GM12873 (cell line): ENCODE data around the gene MARCHF6.

Experiments
- TF ChIP-seq, protein P1 (sequence below): IDR thresholded peaks from 2 replicates; pipeline ENCODE4 v1.5.1; 2012; ENCODE audit warnings: low read depth, mild to moderate bottlenecking, moderate library complexity, low read length, control low read depth; ENCODE audit not compliant: insufficient read depth; ENCODE audit errors: missing control alignments

MARCHF6 gene

DNA sequence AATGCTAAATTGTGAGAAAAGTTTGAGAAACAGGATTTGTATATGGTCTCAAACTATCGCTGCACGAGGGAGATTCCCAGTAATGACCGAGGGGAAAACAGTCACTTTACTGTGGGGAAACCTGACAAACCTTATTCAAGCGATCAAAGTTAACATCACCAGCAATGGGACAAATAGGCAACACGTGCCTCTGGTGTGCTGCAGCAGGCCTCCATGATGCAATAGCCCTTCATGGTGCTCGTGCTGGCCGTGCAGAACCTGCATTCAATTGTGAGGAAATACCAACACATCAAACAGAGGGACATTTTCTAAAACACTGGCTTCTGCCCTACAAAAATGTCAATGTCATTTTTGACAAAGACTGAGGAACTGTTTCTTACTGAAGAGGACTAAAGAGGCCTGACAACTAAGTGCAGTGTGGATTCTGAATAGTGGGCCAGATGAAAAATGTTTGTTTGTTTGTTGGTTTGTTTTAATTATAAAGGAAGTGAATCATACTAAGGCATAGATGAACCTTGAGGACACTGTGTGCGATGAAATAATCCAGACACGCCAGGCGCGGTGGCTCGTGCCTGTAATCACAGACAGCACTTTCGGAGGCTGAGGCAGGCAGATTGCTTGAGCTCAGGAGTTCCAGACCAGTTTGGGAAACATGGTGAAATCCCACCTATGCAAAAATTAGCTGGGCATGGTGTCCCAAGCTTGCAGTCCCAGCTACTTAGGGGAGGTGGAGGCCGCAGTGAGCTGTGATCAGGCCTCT is 17.6 kb upstream of the MARCHF6 start:
- TF ChIP-seq, protein P1, sequence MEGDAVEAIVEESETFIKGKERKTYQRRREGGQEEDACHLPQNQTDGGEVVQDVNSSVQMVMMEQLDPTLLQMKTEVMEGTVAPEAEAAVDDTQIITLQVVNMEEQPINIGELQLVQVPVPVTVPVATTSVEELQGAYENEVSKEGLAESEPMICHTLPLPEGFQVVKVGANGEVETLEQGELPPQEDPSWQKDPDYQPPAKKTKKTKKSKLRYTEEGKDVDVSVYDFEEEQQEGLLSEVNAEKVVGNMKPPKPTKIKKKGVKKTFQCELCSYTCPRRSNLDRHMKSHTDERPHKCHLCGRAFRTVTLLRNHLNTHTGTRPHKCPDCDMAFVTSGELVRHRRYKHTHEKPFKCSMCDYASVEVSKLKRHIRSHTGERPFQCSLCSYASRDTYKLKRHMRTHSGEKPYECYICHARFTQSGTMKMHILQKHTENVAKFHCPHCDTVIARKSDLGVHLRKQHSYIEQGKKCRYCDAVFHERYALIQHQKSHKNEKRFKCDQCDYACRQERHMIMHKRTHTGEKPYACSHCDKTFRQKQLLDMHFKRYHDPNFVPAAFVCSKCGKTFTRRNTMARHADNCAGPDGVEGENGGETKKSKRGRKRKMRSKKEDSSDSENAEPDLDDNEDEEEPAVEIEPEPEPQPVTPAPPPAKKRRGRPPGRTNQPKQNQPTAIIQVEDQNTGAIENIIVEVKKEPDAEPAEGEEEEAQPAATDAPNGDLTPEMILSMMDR, result no peak

GRCh38 chr5:10337107-10337506 is 16.4 kb upstream of the MARCHF6 start:
- TF ChIP-seq, protein P1, result no peak

- TF ChIP-seq, protein P1, result no peak
Measured at GRCh38 chr5:10337986-10338385, 15.5 kb upstream of the MARCHF6 start.

DNA sequence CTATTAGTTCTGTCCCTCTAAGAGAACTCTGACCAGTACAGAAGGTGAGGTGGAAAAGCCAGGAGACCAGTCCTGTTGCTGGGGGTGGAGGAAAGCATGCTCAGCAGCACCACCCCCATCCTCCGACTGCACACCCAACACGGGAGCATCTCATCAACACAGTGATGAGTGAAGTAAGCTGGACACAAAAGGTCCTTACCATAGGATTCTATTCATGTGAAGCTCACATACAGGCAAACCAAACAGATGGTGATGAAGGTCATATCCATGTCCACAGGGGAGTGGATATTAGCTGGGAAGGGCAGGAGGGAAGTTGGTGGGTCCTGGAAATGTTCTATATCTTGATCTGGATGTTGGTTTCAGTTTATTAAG is 14.8 kb upstream of the MARCHF6 start:
- TF ChIP-seq, protein P1, result no peak

DNA sequence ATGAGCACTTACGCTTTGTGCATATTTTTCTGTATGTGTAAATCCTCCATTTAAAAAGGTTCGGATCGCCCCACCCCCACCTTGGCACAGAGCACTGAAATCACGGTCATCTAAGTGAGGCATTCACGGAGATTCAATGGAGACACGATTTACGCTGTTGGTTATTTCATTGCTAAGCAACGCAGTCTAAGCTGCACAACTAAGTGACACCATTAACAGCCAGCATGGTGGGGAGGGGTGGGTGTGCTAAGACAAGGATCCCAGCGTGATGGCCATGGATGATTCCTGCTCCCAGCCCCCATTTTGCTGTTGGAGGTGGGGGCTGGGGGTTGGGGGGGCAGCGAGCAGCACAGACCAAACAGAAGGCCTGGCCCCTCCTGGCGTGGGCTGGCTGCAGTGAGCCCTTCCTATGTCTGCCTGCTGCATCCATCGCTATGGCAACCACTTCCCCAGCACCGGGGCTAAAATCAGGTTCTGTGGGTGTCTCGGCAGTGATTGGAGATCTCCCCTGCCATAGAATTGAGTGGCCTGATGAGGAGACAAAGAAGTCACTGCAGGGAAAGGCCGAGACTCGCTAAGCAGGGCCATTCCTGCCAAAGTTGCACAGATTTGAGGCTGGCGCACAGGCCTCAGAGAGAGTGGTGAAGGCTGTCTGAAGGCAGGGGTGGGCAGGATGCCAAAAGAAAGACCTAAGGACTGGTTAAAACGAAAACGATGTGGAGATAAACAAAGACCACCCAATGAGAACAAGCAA is 14.3 kb upstream of the MARCHF6 start:
- TF ChIP-seq, protein P1, result no peak

GRCh38 chr5:10339958-10340357 is 13.5 kb upstream of the MARCHF6 start:
- TF ChIP-seq, protein P1, result no peak

GRCh38 chr5:10343486-10343885 is 10.0 kb upstream of the MARCHF6 start:
- TF ChIP-seq, protein P1, result no peak
